Activated T-helper 1 cell treated with anti-CD3 and anti-CD28 coated beads, Interleukin-2, amount 50 U/mL, for 16 hours (primary cell): ENCODE results near the gene COL4A3.
A peak's percentile ranks its signal among the peaks of the same experiment; 100 is the strongest.

Experiments
- DNase-seq, 2 donors: peaks; one replicate each; pipeline ENCODE4 v3.0.0-alpha.2; 2020; ENCODE audit warnings: low read depth in 1 of 2, low spot score in 1 of 2

Gene COL4A3

DNA sequence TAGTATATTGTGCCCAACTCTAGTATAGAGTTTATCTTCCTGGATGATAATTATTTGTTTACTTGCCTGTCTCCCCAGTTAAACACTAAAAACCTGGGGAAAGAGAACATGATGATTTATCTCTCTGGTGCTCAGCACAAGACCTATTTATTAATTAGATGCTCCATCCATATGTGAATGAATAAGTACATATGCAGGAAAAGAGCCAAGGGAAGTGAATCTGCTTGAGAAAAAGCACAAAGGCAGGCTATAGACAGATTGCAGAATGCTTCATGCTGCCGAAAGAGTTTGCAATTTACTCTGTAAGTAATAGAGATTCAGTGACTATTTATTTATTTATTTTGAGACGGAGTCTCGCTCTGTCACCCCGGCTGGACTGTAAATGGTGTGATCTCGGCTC lies 123.3 kb downstream of the COL4A3 start:
- no peak for DNase-seq

DNA sequence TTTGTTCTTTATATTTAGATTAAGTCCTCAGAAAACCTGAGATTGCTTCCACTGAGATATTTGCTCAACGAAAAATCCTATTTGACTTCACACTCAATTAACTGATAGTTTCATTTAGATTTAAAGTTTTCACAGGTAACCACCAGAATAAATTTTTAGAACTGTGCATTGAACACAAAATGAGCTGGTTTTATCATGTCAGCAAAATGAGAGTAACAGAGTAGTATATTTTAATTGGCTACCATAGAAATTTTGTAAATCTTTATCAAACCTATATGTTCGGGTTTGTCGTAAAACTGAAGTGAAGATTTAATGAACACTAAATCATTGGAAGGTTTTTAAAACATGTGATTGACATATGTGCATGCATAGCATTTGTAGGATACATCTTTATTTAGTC lies 127.9 kb downstream of the COL4A3 start:
- no peak for DNase-seq

GRCh38 chr2:227293531-227293930 lies 129.1 kb downstream of the COL4A3 start:
- no peak for DNase-seq

- DNase-seq: no peak
Observed at GRCh38 chr2:227295806-227296205, 131.4 kb downstream of the COL4A3 start.

- no peak for DNase-seq
Observed at GRCh38 chr2:227296671-227297405, 132.4 kb downstream of the COL4A3 start.

DNA sequence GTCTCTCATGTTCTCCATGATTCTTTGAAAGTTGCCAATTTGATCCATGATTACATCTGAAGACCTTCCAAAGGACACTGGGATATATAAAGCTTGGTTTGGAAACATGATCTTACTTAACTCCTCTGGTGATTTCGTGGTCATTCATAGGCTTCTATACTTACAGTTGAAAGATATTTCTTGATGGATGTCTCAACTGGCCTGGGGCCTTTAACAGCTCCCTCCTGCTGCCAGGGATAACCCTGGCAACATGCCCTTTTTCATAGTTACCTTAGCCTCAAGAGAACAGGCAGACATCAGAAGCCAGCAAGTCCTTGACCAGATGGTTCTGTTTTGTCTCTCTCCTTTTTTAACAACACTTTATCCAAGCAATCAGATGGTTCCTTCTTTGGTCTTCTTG lies 137.1 kb downstream of the COL4A3 start:
- DNase-seq: no peak

- no peak for DNase-seq
Observed at GRCh38 chr2:227308784-227309183, 144.4 kb downstream of the COL4A3 start.

GRCh38 chr2:227310756-227311110 lies 146.3 kb downstream of the COL4A3 start:
- DNase-seq: no peak

DNA sequence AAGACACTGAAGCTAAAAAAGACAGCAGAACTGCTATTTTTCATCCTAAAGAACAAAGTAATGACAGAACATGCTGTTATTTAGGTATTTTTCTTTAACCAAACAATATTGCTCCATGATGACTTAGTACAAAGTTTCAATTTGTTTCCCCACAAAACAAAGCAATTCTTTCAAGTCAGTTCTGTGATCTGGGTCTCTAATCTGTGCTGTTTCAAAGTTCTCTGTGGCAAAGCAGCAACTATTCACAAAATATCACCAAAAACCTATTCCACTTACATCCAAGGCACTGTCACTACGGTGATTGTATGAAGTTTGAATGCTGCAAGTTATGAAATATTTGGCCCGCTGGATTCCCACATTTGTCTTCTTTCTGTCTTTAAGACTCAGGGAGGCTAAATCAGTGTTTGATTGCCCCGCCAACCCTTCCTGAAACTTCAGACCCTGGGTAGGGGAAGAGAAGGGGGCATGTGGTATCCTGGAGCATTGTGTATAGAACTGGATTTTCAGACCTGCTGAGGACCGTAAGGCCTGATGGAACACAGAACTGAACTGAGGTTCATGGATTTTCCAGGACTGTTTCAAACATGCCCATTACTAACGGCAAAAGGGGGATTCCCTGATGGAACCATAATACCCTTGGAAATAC lies 147.6 kb downstream of the COL4A3 start:
- no peak for DNase-seq

GRCh38 chr2:227312579-227312978 lies 148.2 kb downstream of the COL4A3 start:
- no peak for DNase-seq

DNA sequence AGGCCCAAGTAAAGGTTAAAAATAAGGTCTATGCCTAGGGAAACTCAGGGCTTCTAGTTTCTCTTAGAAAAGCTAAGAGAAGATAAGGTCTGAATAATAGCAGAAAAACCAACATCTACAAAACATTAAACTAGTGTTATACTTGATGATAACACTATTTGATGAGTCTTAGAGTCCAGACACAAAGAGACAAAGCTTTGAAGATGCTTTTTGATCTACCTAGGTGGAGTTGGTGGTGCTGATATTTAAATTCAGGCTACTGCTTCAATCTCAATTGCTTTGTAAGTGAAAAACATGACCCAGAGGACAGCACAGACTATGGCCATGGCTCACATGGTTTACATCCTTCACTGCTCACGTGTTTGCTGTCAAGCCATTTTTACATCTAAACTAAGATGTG lies 148.9 kb downstream of the COL4A3 start:
- DNase-seq: no peak

DNA sequence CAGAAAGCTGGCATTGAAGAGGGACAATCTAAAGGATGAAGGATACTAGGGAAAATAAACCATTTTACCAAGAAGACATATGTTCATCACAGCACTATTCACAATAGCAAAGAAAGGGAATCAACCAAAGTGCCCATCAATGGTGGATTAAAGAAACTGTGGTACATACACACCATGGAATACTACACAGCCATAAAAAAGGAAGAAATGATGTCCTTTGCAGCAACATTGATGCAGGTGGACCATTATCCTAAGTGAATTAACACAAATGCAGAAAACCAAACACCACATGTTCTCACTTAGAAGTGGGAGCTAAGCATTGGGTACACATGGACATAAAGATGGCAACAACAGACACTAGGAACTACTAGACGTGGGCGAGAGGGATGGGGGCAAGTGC lies 153.4 kb downstream of the COL4A3 start:
- no peak for DNase-seq

- no peak for DNase-seq
Observed at GRCh38 chr2:227320305-227321094, 156.1 kb downstream of the COL4A3 start.

DNA sequence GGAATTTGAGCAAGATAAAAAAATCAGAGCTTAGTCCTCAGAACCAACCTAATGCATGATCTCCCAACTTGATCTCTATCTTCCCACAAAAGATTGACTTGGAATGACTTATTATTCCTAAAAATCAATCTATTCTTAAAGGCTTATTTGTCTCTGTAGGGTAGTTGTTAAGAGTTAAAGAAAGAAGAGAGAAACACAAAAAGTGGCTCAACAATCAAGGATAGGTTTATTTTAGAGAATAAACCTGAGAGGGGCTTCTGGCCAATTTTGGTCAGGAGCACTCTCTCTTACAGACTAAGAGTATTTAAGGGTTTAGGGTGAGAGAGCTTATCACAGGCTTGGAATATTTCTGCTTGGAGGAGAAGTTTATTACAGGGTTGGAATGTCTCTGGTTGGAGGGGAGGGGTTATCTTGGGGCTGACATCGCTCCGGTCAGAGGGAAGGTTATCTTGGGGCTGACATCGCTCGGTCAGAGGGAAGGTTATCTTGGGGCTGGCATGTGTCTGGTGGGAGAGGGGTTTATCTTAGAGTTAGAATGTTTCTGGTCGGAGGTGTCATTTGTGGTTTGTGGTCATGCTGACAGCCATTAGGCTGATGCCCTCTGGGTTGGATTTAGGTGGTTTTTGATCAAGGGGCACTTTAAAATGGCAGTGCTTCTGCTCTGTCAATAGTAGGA lies 158.2 kb downstream of the COL4A3 start:
- no peak for DNase-seq

DNA sequence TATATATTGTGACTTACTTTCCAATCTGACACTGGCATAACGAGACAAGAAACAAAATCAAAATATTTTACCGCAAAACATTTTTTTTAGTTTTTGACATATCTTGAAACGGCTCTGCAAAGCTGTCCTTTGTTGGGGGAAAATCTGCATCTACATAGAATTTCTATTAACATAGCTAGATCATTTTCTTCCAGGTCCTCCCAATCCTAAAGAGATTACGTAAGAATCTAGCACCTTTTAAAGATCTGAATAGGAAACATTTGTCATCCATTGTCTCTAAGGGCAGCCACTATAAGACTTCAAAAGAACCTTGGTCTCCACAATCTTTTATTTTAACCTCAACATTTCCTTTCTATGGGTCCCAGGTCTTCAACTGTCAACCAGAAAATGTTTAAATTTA lies 159.4 kb downstream of the COL4A3 start:
- no peak for DNase-seq

GRCh38 chr2:227324642-227324994 lies 160.2 kb downstream of the COL4A3 start:
- no peak for DNase-seq

GRCh38 chr2:227324995-227325838 lies 160.8 kb downstream of the COL4A3 start, which contains the start of gene MFF:
Gene MFF (plus strand): TSS chr2:227325251. CDS start chr2:227330666, 5,415 bp downstream.
- DNase-seq: peak; percentile 87

- DNase-seq: no peak
Observed at GRCh38 chr2:227325839-227326195, 161.4 kb downstream of the COL4A3 start.

GRCh38 chr2:227326783-227327182 lies 162.4 kb downstream of the COL4A3 start:
- no peak for DNase-seq

- no peak for DNase-seq
Observed at GRCh38 chr2:227335713-227336112, 171.3 kb downstream of the COL4A3 start.

DNA sequence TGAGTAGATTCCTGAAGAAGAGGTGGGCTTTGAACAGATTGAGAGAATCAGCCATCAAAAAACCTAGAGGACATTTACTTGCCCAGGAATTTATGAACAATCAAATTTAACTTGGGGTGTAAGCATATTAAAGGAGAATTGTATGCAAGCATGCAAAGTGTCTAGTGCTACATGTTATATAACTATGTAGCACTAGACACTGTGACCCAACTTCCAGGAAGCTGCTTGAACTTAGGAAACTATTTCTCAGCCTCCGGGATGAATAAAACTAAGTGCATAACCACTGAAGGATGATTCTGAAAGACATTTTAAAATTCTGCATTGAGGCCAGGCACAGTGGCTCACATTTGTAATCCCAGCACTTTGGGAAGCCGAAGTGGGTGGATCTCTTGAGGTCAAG lies 173.0 kb downstream of the COL4A3 start:
- no peak for DNase-seq
